OCI-LY3 (cell line): ENCODE data around the gene NEK2.

Source experiments
- H2AFZ ChIP-seq: fragments of 200-600, 300-600 bp; shearing (Covaris generic); 2 replicates; pipeline ENCODE4 v1.6.0; 2014; ENCODE audit warnings: antibody characterized with exemption, low read depth, low read length
- H3K27ac ChIP-seq: fragments of 200-600, 300-600 bp; sonication (generic); 2 replicates; pipeline ENCODE4 v1.5.1; 2014; ENCODE audit warnings: mild to moderate bottlenecking, low read length, moderate library complexity, mixed read lengths
- H3K27me3 ChIP-seq: fragments of 200-600, 300-600 bp; sonication (generic); 2 replicates; pipeline ENCODE4 v1.6.1; 2014; ENCODE audit warnings: low read depth, low read length, mixed read lengths
- H3K36me3 ChIP-seq: fragments of 200-600, 300-600 bp; sonication (generic); replicated peaks from 2 replicates; pipeline ENCODE3; 2014; ENCODE audit warnings: low read depth, low read length, mixed read lengths
- H3K4me1 ChIP-seq: fragments of 300-600, 200-600 bp; sonication (generic); 2 replicates; pipeline ENCODE4 v1.6.1; 2014; ENCODE audit warnings: low read length, mixed read lengths
- H3K4me2 ChIP-seq: fragments of 200-600, 300-600 bp; sonication (generic); 2 replicates; pipeline ENCODE4 v1.6.1; 2014; ENCODE audit warnings: low read length, mixed read lengths
- H3K4me3 ChIP-seq: fragments of 300-600, 200-600 bp; sonication (generic); 2 replicates; pipeline ENCODE4 v1.5.1; 2014; ENCODE audit warnings: antibody characterized with exemption, mild to moderate bottlenecking, low read length, moderate library complexity
- H3K79me2 ChIP-seq: fragments of 300-600, 200-600 bp; shearing (Covaris generic); 2 replicates; pipeline ENCODE4 v1.6.1; 2014; ENCODE audit warnings: mild to moderate bottlenecking, low read length, mixed read lengths
- H3K9ac ChIP-seq: fragments of 300-600, 200-600 bp; shearing (Covaris generic); 2 replicates; pipeline ENCODE4 v1.6.0; 2014; ENCODE audit warnings: mild to moderate bottlenecking, low read length, moderate library complexity
- H3K9me3 ChIP-seq: fragments of 200-600, 300-600 bp; shearing (Covaris generic); 2 replicates; pipeline ENCODE4 v1.6.1; 2014; ENCODE audit warnings: low read length, mixed read lengths; ENCODE audit not compliant: insufficient read depth
- H4K20me1 ChIP-seq: fragments of 200-600, 300-600 bp; sonication (generic); 2 replicates; pipeline ENCODE4 v1.6.1; 2016; ENCODE audit warnings: low read length, mixed read lengths; ENCODE audit not compliant: insufficient read depth
- EZH2phosphoT487 ChIP-seq: fragments of 200-600 bp; shearing (Covaris generic); IDR thresholded peaks from 2 replicates; pipeline ENCODE4 v1.6.1; 2018; ENCODE audit warnings: antibody characterized with exemption, mixed run types, low read depth
- TF ChIP-seq, protein P1 (sequence below): fragments of 200-600, 300-600 bp; sonication (generic); IDR thresholded peaks from 2 replicates; pipeline ENCODE4 v1.5.1; 2014; ENCODE audit warnings: antibody characterized with exemption, low read length, low read depth

NEK2 gene

GRCh38 chr1:211653959-211654496 lies 21.4 kb downstream of the NEK2 start:
- Histone ChIP-seq H3K27me3 (peaks cover 13% of the 10 kb centered on the region; the same call in 1 of the 2 replicates), H3K27ac (no peak overlapping the region), H3K4me1 (peaks cover 2% of the 10 kb centered on the region), H4K20me1 (no peaks in the 10 kb centered on the region), H3K4me3 (no peak overlapping the region), H3K9me3 (no peaks in the 10 kb centered on the region), H3K9ac (no peak overlapping the region), H3K79me2 (no peaks in the 10 kb centered on the region), H2AFZ (no peak overlapping the region), H3K4me2 (no peak overlapping the region), H3K36me3 (no peaks in the 10 kb centered on the region)
- TF ChIP-seq EZH2phosphoT487 = no peak
- TF ChIP-seq, protein P1, sequence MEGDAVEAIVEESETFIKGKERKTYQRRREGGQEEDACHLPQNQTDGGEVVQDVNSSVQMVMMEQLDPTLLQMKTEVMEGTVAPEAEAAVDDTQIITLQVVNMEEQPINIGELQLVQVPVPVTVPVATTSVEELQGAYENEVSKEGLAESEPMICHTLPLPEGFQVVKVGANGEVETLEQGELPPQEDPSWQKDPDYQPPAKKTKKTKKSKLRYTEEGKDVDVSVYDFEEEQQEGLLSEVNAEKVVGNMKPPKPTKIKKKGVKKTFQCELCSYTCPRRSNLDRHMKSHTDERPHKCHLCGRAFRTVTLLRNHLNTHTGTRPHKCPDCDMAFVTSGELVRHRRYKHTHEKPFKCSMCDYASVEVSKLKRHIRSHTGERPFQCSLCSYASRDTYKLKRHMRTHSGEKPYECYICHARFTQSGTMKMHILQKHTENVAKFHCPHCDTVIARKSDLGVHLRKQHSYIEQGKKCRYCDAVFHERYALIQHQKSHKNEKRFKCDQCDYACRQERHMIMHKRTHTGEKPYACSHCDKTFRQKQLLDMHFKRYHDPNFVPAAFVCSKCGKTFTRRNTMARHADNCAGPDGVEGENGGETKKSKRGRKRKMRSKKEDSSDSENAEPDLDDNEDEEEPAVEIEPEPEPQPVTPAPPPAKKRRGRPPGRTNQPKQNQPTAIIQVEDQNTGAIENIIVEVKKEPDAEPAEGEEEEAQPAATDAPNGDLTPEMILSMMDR = no peak

- H3K4me1 ChIP-seq = peaks cover 6% of the 10 kb centered on the region
- H3K79me2 ChIP-seq = no peaks in the 10 kb centered on the region
- H3K27ac ChIP-seq = no peak overlapping the region
- TF ChIP-seq, protein P1 = no peak
- TF ChIP-seq EZH2phosphoT487 = no peak
- H3K9me3 ChIP-seq = no peaks in the 10 kb centered on the region
- H3K9ac ChIP-seq = no peak overlapping the region
- no peaks in the 10 kb centered on the region for H4K20me1 ChIP-seq
- H2AFZ ChIP-seq = no peak overlapping the region
- no peak overlapping the region for H3K4me3 ChIP-seq
- no peak overlapping the region for H3K4me2 ChIP-seq
- H3K36me3 ChIP-seq = no peaks in the 10 kb centered on the region
- H3K27me3 ChIP-seq = peaks cover 13% of the 10 kb centered on the region; the same call in 1 of the 2 replicates
These were observed 22.1 kb downstream of the NEK2 start for GRCh38 chr1:211653293-211653692.

DNA sequence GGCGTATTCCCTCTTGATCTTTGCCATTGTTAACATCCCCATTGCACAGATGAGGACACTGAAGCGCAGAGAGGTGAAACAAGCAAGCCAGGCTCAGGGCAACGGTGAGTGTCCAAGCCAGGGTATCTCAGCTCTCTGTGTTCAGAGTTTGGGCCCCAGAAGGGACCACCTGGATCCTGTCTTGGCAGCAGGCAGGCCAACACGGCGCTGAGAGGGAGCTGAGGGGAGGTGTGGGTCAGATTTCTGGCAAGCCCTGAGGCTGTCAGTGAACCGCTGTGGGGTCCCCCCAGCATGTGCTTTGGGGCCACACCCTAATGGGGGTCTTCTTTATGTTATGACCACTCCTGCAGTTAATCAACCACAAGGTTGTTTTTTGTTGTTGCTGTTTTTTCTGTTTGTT lies 23.1 kb downstream of the NEK2 start:
- TF ChIP-seq EZH2phosphoT487 = no peak
- TF ChIP-seq, protein P1 = no peak
- H3K9me3 ChIP-seq = no peaks in the 10 kb centered on the region
- H3K27me3 ChIP-seq = peaks cover 14% of the 10 kb centered on the region
- no peak overlapping the region for H3K4me3 ChIP-seq
- H3K4me1 ChIP-seq = peaks cover 8% of the 10 kb centered on the region
- no peak overlapping the region for H3K4me2 ChIP-seq
- H3K36me3 ChIP-seq = no peaks in the 10 kb centered on the region
- H4K20me1 ChIP-seq = no peaks in the 10 kb centered on the region
- H3K79me2 ChIP-seq = no peaks in the 10 kb centered on the region
- no peak overlapping the region for H3K9ac ChIP-seq
- no peak overlapping the region for H3K27ac ChIP-seq
- no peak overlapping the region for H2AFZ ChIP-seq

DNA sequence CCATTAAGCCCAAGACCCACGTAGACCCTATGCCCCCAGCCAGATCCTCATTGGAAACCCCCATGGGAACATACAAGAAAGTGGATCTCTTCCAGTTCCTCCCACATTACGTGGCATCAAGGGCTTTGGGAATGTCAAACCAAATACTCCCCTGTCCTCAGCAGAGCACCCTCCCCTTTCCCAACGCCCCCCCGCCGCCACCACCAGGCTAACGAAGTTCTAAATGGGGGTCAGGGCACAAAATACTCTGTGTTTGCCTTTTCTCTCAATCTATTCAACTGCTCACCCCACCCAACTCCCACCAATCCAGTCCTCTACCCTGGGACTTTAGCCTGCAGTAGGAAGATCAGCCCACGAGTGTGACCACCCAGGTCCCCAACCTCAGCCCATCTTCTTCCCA lies 24.5 kb downstream of the NEK2 start:
- no peaks in the 10 kb centered on the region for H3K9me3 ChIP-seq
- no peak overlapping the region for H3K4me3 ChIP-seq
- H3K27me3 ChIP-seq = peaks cover 20% of the 10 kb centered on the region
- H4K20me1 ChIP-seq = no peaks in the 10 kb centered on the region
- TF ChIP-seq, protein P1 = no peak
- TF ChIP-seq EZH2phosphoT487 = no peak
- H3K4me2 ChIP-seq = no peak overlapping the region
- H3K79me2 ChIP-seq = no peaks in the 10 kb centered on the region
- H3K4me1 ChIP-seq = peaks cover 8% of the 10 kb centered on the region
- H3K27ac ChIP-seq = no peak overlapping the region
- no peaks in the 10 kb centered on the region for H3K36me3 ChIP-seq
- no peak overlapping the region for H3K9ac ChIP-seq
- no peak overlapping the region for H2AFZ ChIP-seq
